HFF-Myc (cell line): ENCODE measurements around the gene NME7.

ENCODE experiments used
- DNase-seq: peaks from one replicate; pipeline ENCODE4 v3.0.0-alpha.2; 2011; ENCODE audit warnings: low read depth; ENCODE audit errors: extremely low read depth
- H3K4me3 ChIP-seq: replicated peaks from 2 replicates; pipeline ENCODE4 v1.5.1; 2011; ENCODE audit warnings: low read depth, mild to moderate bottlenecking, control low read depth, low read length
- TF ChIP-seq, protein P1 (sequence below): IDR thresholded peaks from 2 replicates; pipeline ENCODE4 v1.5.1; 2012; ENCODE audit warnings: mild to moderate bottlenecking, low read depth, low read length, control low read depth; ENCODE audit errors: missing control alignments

Gene NME7

DNA sequence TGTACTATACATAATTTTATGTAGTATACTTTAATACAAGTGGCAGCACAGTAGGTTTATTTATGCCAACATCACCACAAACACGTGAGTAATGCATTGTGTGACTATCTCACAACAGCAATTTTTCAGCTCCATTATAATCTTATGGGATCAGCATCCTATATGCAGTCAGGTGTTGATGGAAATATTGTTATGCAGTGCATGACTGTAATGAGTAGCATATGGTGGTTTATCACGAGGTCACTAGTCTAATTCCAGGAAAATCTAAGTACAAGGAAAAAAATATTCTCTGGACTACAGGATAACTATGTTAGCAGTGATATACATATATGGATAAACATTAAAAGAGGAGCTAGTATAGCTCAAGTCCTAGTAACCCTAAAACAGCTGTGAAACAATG lies 192.1 kb downstream of the NME7 start:
- DNase-seq = peak; percentile 17
- TF ChIP-seq, protein P1, sequence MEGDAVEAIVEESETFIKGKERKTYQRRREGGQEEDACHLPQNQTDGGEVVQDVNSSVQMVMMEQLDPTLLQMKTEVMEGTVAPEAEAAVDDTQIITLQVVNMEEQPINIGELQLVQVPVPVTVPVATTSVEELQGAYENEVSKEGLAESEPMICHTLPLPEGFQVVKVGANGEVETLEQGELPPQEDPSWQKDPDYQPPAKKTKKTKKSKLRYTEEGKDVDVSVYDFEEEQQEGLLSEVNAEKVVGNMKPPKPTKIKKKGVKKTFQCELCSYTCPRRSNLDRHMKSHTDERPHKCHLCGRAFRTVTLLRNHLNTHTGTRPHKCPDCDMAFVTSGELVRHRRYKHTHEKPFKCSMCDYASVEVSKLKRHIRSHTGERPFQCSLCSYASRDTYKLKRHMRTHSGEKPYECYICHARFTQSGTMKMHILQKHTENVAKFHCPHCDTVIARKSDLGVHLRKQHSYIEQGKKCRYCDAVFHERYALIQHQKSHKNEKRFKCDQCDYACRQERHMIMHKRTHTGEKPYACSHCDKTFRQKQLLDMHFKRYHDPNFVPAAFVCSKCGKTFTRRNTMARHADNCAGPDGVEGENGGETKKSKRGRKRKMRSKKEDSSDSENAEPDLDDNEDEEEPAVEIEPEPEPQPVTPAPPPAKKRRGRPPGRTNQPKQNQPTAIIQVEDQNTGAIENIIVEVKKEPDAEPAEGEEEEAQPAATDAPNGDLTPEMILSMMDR = no peak

GRCh38 chr1:169163059-169163458 lies 204.5 kb downstream of the NME7 start:
- DNase-seq = no peak
- TF ChIP-seq, protein P1 = no peak
- H3K4me3 ChIP-seq = no peak overlapping the region

More for the DNA sequence above, 192.1 kb downstream of the NME7 start:
- no peak overlapping the region for H3K4me3 ChIP-seq

GRCh38 chr1:169161496-169162194 lies 206.0 kb downstream of the NME7 start:
- TF ChIP-seq, protein P1 = no peak
- no peak overlapping the region for H3K4me3 ChIP-seq
- no peak for DNase-seq

GRCh38 chr1:169160845-169161495 lies 206.6 kb downstream of the NME7 start:
- TF ChIP-seq, protein P1 = no peak
- H3K4me3 ChIP-seq = no peak overlapping the region
- no peak for DNase-seq

- TF ChIP-seq, protein P1 = no peak
- DNase-seq = no peak
- H3K4me3 ChIP-seq = no peak overlapping the region
These were observed 211.0 kb downstream of the NME7 start for GRCh38 chr1:169156580-169156979.

DNA sequence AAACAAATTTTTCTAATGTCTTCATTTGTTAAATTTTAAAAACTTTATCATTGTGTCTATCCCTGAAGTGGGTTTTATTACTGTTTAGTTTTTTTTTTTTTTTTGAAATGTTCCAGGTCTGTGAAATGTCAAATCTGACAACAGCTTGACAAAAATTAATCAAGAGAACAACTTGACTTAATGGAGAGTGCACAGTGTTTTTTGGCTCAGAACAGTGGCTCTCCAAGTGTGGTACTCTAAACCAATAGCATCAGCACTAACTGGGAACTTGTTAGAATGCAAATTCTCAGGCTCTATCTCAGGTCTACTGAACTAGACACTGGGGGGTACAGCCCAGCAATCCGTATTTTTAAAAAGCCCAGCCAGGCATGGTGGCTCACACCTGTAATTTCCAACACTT lies 211.9 kb downstream of the NME7 start:
- no peak for DNase-seq
- no peak overlapping the region for H3K4me3 ChIP-seq
- TF ChIP-seq, protein P1 = no peak
